DMS79 (cell line): ENCODE measurements around the gene ZNF350.
"Not testable (repeated sequence)": the region's sequence is repeated elsewhere in the genome, so short reads cannot be mapped to it uniquely, and the experiment has no call there.

Experiments
- DNase-seq: peaks from one replicate; lab custom pipeline; 2025; lab: John Stamatoyannopoulos, UW

The ZNF350 gene

DNA sequence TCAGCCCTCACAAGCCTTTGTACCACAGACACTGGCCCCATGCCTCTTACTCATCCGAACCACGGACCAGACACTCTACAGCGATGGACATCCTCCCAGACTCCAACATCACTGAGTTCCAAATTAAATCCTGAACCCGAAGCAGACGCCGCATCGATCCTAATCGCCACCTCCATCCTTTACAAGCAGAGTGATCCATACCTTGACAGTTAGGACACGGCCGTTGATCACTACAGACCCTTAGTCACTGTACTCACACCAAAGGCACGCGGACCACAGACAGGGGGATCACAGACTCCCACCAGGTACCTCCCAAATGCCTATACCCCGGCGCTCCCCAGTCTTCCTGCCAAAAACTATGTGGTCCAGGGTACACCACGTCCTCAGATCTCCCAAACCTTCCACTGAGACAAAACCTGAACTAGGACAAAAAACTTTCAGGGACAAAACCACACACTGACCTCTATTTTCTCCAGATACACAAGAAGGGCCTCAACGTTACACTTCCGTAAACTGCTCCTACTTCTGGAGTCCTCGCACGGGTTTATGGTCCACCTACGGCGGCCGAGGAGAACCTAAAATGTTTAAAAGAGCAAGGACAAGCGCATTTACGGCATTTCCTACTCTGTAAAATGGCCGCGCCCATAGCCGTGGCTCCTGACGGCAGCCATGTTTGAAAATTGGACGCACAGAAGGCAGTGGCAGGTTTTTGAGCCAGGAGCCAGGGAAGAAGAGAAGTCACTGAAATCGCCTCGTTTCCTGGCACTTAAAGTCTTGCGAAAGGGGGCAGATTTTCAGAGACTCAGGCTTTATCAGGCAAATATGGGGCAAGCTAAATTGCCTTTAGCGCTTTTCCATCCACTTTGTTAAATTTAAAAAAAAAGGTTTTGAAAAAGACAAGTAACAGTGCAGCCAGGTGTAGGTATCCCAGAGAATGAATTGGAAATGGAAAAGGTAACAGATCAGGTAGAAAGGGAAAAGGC, at the start of gene ZNF350:
TSS of gene ZNF350 (minus strand) at position 532 of the 983 bp plus-strand sequence. CDS start 12,480 bp downstream, outside the sequence.
- peak; percentile 72 for DNase-seq

- no peak for DNase-seq
Observed at GRCh38 chr19:52034051-52034728, 47.5 kb upstream of the ZNF350 start.

GRCh38 chr19:52028780-52029123, 42.1 kb upstream of the ZNF350 start:
- DNase-seq = peak; percentile 57

DNA sequence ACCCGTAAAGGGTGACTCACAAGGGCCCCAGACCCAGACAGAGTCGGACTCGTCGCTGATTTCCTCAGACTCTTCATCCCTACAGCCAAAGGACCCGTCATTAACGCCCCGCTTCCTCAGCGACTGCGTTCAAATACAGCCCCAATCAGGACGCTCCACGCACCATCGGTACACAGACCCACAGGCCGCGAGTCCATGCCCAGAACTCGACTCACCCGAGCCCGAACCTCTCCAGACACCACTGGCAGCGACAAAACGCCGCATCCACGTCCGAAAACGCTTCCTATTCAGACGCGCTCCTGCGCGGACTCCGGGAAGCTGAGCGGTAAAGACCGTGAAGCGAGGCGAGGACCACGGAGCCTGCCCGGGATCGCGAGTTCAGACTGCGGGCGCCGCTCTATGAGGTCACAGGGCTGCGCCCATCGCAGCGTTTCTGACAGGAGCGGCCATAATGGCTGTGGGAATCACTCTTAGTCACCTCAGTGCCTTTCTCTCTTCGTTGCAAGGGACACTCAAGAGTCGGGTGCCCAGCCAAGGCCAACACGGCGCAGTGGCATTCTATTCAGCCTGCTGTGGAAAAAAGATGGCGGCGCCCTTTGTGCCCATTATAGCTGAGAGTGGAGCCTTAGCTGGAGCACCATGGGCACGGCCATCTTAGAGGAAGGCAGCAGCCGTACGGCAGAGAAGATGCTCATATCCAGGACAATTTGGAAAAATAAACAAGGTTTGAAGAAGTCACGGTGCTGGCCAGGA, 41.6 kb upstream of the ZNF350 start, which contains the start of gene ZNF614:
TSS of gene ZNF614 (minus strand) at position 353 of the 753 bp plus-strand sequence. CDS start 2,634 bp downstream, outside the sequence.
- DNase-seq = peak; percentile 92

GRCh38 chr19:52026255-52026990, 39.8 kb upstream of the ZNF350 start:
- not testable (repeated sequence) for DNase-seq

- DNase-seq = not testable (repeated sequence)
Observed at GRCh38 chr19:52024478-52024877, 37.8 kb upstream of the ZNF350 start.

GRCh38 chr19:52022193-52022592, 35.6 kb upstream of the ZNF350 start:
- no peak for DNase-seq

- no peak for DNase-seq
Observed at GRCh38 chr19:52020506-52020905, 33.9 kb upstream of the ZNF350 start.

- DNase-seq = no peak
Observed at GRCh38 chr19:52010674-52011073, 24.0 kb upstream of the ZNF350 start.

DNA sequence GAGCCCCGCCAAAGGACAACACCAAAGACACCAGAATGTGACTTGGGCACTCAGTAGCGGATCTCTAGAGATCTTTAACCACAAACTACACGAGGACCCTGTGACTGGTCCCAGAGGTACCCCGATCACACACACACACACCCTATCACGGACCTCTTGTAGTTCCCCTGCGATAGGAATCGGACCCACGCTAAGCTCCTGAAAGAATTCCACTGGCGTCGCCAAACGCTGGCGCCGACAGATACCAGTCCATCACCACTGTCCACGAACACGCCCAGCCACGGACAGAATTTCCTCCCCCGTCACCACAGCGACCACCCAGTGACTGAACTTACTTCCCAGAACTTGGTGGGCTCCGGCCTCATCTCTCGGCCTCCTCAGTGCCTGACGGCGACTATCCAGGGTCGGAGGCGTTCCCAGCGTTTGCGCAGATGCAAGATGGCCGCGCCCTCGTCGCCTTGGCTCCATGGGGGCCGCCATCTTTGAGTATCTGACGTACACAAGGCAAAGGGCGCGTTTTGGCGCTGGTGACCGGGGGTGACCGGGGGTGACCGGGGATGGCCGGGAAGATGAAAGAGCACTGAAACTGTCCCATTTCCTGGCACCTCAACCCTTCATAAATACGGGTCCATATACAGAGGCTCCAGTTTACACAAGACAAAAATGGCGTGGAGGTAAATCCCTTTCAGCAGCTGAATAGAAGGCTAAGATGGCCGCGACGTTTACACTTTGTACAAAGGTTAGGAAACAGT, 21.3 kb upstream of the ZNF350 start, which contains the start of gene ZNF615:
TSS of gene ZNF615 (minus strand) at position 406 of the 752 bp plus-strand sequence. CDS start 4,500 bp downstream, outside the sequence.
- DNase-seq = peak; percentile 76

GRCh38 chr19:52007451-52007805, 20.8 kb upstream of the ZNF350 start:
- no peak for DNase-seq

DNA sequence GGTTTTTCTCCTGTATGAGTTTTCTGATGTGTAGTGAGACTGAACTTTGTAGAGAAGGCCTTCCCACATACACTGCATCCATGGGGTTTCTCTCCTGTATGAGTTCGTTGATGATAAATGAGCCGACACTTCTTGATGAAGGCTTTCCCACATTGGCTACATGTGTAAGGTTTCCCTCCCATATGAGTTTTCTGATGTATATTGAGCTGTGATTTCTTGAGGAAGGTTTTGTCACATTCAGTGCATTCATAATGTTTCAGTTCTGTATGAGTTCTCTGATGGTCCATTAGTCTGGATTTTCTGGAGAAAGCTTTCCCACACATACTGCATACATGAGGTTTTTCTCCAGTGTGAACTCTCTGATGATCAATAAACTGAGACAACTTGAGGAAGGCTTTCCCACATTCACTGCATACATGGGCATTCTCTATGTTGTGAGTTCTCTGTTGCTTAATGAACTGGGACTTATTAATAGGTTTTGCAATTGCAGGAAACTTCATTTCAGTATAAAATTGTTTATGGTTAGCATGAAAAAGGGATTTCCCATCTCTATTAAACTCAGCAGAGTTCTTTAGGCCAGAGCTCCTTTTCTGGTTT, 7.5 kb upstream of the ZNF350 start:
- DNase-seq = no peak

GRCh38 chr19:51993422-51993821, 6.8 kb upstream of the ZNF350 start:
- no peak for DNase-seq

- no peak for DNase-seq
Observed at GRCh38 chr19:51983361-51983760, 3.3 kb downstream of the ZNF350 start.

- not testable (repeated sequence) for DNase-seq
Observed at GRCh38 chr19:51980926-51981325, 5.7 kb downstream of the ZNF350 start.

DNA sequence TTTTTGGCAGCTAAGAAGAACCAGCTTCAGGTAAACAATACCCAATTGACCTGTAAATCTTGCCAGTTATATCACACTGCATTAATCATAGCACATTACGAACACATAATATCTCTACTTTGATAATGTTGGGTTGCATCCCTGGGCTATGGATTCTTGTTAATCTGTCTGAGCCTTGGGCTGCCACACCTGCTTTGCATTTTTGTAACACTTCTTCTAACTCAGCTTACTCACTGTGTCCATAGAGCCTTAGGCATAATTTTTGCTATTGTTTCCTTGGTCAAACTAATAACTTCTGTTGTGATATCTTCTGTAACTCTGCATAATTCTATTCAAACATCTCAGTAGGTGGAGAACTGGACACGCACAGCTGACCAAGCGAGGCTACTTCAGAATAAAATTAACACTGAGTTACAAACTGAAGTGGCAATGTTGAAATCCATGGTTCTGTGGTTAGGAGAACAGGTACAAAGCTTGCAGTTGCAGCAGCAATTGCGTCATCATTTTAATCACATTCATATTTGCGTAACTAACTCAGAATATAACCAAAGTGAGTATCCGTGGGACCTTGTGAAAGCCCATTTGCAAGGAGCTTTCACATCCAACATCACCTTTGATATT, 6.4 kb downstream of the ZNF350 start:
- no peak for DNase-seq

- DNase-seq = no peak
Observed at GRCh38 chr19:51978882-51979281, 7.8 kb downstream of the ZNF350 start.

GRCh38 chr19:51977346-51977745, 9.3 kb downstream of the ZNF350 start:
- DNase-seq = no peak

DNA sequence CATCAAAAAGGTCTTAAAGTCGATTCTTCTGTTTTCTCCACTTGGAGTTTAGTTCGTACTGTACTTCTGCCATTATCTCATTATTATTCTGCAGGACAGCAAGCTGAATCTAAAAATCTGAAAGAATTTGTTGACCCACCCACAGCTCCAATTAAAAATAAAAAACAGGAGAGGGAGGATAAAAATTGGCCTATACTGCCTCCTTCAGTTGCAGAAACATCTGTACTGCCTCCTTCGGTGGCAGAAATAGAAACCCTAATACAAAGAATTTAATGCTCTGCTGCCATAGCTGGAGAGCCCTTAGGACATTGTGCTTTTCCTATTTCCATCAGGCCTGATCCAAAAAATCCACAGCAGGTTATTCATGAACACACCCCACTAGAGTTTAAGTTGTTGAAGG, 9.8 kb downstream of the ZNF350 start:
- no peak for DNase-seq

GRCh38 chr19:51975787-51976186, 10.9 kb downstream of the ZNF350 start:
- DNase-seq = not testable (repeated sequence)
